GM21786 (cell line): Measurements from ENCODE around the gene MAFB.
"Not testable (repeated sequence)": the region's sequence is repeated elsewhere in the genome, so short reads cannot be mapped to it uniquely, and the experiment has no call there.

Experiments
- ATAC-seq: cut with Tn5 transposase; IDR thresholded peaks from one replicate; pipeline ENCODE4 v1.9.1; 2021; ENCODE audit not compliant: unreplicated experiment

The MAFB gene

DNA sequence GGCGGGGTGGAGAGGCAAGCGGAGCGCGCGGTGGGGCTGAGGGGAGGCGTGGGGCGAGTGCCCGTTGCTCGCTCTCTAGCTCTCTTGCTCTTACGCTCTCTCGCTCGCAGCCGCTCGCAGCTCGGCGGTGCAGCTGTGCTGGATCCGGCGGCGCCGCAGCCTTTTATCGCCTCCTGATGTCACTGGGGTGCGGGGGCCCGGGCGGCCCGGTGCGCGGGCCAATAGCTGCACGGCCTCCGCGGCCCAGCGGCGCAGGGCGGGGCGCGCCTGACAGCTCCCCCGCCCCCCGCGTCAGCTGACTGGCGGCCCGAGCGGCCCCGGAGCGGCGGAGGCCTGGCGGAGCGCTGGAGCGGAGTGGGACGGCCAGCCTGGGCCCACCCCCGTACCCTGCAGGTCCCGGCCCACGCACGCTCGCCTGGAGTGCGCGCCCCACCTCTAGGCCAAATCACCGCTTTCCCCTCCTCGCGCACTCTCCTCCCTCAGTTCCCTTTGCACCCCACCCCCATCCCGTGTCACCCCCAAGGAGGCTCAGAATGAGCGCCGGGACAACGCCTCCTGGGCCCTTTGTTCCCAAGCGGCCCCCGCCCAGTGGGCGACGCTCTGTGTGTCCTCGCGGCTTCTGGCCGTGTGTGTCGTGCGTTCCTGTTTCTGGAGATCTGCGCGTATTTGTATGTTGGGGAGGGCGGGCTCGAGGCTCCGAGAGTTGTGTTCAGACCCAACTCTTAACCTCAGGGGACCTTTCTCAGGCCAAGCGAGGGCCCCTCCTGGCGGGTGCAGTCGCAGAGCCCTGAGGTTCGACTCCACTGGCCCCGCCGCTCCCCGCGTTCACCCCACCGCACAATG is at the start of gene MAFB:
TSS of gene MAFB (minus strand) at position 137 of the 843 bp plus-strand sequence. CDS start 386 bp downstream, outside the sequence.
- peak; percentile 10 for ATAC-seq

DNA sequence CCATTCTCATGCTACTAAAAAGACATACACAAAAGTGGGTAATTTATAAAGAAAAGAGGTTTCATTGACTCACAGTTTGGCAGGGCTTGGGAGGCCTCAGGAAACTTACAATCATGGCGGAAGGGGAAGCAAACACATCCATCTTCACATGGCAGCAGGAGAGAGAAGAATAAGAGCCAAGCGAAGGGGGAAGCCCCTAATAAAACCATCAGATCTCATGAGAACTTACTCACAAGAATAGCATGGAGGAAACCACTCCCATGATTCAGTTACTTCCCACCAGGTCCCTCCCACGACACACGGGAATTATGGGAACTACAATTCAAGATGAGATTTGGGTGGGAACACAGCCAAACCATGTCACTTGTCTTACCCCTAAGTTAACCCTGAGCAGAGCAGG is 47.4 kb upstream of the MAFB start:
- ATAC-seq = not testable (repeated sequence)

DNA sequence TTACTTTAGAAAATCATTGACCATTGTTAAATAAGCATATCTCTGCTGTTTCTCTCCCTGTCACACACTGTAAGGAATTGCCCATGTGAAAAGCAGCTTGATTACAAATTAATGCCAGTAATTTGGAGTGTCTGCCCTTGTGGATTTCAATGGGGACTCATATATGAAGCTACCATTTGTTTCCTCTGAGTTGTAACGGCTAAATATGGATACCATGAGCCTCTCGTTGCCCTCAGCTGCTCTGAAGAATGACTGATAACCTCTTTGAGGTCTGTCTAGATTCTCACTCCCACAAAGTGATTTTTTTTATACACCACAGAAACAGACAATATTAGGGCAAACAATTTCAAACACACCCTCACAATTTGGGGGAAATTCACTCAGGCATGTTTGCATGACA is 40.0 kb upstream of the MAFB start:
- no peak for ATAC-seq

DNA sequence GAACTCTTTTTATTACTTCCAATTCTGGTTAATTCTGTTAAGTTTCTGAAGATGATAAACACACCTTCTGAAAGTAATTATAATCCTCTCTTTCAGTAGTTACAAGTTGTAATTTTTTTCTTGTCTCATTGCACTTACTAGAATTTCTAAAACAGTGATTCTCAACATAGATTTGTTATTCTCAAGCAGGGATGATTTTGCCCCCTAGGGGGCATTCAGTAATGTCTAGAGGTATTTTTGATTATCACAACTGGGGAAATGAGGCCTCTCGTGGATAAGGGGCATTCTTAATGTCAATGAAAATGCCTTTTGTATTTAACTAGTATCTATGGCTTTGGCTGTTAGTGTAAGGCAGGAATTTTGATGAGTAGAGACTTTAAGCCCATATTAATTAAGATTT is 39.4 kb upstream of the MAFB start:
- no peak for ATAC-seq

DNA sequence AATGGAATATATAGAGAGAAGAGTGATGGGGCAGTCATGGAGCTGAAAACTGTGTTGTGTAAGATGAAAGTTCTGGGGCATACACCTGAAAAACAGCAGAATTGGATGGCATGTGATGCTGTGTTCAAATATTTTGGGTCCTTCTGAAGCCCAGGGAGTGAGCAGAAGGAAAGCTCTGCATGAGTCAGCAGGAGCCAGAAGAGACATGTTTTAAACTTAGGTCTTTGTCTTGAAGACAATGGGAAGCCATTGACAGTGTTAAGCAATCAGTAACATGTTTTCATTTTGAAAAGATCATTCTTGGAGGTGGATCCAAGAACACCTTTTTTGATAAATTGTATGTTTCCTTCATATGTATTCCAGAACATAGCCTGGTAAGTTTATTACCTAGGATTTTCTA is 38.9 kb upstream of the MAFB start:
- no peak for ATAC-seq

DNA sequence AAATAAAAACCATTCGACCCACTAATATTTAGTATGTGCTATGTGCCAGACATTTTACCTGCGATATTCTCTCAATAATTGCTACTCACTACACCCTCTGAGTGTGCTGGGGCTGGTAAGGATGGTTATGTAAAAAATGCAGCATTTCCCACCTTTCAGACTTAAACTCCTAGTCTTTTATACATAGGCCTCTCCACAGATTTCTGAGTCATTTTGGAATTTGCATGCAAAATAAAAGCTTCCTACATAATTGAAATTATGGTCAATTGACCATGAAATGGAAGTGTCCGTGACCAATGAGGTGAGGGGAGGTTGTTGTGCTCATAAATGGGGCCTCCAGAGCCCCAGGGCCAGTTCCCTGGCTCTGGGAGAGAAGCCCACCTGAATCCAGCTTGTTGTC is 37.7 kb upstream of the MAFB start:
- no peak for ATAC-seq

DNA sequence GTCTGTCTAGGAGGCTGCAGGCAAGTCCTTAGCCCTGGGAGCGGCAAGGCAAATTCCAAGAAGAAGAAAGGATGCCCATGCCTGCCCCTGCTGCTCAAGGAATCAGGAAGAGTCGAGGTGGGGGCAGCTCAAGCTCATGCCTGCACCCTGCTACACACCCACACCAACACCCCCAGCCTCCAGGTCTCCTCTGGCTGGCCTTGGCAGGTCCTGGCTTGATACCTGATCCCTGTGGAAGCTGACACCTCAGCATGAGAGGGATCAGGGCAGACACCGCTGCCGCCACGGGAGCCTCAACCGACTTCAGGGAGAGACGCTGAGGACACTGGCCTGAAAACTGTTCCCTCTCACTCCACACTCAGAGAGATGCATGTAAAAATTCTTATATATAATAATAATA is 35.5 kb upstream of the MAFB start:
- no peak for ATAC-seq

DNA sequence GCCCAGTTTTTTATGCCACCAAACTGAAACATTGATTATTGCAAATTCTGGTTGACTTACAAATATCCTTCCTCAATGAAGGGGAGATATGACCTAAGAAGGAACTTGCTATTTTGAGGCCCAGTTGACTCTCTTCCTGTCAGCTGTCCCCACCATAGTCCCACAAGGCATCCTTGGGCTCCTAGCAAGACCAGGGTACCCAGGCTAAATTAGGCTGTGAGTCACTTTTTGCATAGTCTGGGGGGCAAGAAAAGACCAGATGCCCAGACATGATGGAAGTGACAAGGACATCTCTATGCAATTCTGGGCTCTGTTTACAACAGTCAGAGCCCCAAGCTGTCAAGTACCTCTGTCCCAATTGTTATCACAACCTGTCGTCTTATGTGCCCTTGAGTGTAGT is 31.8 kb upstream of the MAFB start:
- ATAC-seq = no peak

DNA sequence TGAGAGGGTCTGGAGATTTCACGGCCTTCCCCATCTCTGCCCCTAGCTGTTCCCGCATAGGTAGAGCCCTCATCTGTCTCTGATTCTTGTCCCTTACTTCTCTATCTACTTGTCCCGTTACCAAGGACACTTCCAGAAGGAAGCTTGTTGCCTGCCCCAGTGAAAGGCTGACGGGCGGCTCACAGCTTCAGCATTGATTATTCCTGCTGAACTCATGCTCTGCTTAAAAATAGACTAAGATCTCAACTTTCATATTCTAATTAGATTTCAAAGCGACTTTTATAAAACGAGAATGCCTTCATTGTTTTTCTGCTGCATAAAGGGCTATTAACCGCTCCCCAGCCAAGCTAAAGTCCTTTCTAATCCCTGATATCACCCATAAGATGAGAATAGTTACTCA is 31.1 kb upstream of the MAFB start:
- ATAC-seq = no peak

DNA sequence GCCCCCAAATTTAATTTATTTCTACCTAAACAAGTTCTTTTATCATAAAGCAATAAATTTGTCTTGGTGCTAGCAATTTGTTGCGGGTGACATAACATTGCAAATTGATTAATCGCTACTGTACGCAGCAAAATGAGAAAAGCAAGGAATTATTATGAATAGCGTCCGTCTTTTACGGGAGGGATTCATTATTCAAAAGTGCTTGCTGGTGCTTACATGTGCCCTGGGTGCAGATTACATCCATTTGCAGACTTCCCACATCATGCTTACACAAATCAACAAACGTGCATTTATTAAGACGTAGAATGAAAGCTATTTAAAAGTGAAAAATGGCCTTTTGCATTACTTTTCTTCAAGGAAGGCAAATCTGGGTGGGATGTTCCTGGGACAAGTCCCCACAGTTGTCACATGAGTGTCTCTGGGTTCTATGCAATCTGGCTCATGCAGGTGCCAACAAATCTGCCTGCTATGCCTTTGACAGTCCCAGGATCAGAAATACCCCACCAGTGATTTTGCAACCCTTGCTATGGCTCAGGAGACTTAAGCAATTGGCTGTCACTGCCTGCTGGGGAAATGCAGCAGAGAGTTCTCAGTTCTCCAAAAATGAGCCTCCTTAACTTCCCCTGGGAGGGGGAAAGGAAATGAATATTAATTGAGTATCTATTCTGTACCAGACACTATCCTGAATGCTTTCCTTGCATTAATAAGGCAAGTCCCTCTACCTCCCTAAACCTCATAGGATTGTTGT is 30.1 kb upstream of the MAFB start:
- ATAC-seq = no peak

DNA sequence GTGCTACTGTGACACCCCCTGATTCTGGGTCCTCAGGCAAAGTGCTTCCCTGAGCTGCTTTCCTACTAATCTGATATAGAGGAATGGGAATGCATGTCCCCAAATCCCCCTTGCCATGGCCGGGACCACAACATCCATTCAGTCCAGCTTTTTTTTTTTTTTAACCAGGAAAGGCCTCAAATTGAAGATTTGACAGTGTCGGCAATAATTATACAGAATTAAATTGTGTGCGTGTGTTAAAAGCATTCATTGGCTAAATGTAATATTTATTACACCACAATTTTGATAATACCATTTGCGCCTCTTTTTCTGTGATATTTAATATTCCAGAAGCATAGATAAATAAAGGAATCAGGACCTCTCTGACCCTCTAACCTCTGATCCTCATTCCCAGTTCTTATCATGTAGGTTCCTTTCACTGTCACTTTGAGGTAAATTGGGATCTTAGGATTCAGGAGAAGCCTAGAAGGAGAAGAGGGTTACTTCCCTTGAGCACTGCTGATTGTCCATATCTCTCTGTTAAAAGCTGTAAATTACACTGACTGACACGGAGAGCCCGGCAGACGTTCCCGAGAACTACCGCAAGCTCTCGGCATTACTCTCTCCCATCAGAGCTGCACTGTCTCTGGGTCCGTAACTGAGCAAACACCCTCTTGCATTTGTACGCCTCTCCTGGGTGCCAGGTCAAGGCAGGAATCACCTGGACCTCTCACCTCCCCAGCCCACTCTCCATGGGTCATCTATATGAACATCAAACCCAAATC is 29.4 kb upstream of the MAFB start:
- no peak for ATAC-seq

DNA sequence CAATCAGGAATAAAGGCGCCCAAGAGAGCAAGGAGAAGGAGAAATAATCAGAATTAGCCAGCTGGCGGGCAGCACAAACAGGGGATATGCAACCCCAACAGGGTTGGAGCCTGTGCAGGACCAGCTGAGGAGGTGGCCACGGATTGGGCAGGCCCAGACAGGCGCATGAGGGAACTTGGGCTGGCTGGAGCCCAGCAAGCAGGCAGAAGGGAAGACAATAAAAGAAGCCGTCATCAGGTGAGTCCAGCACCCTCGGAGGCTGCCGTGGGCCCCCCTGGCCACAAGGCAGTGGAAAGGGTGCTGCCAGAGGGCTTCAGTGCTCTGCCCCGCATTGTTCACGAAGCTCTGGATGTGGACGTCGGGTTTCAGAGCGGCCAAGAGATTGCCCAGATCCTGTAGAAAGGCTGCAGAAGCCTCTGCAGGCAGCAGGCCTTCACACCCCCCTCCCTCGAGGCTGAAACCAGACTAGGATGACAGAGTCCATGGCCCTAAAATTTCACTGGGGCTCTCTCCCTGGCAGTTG is 28.4 kb upstream of the MAFB start:
- no peak for ATAC-seq

DNA sequence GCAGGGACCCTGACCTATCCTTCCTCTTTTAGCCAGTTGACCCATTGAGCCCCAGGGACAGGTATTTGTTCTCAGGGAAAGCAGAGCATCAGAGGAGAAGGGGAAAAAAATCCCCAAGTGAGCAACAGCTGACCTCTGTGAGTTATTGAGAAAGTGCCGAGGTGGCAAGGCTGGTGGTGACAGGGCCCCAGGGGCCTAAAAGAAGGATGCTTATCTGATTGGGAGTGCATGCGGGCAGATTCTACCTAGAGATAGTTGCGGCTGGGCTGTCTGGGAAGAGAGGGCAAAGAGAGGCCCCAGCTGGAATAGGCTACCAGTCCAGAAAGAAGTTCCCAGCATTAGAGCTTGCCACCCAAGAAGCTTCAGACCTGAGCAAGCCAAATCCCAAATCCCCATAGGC is 26.5 kb upstream of the MAFB start:
- no peak for ATAC-seq

DNA sequence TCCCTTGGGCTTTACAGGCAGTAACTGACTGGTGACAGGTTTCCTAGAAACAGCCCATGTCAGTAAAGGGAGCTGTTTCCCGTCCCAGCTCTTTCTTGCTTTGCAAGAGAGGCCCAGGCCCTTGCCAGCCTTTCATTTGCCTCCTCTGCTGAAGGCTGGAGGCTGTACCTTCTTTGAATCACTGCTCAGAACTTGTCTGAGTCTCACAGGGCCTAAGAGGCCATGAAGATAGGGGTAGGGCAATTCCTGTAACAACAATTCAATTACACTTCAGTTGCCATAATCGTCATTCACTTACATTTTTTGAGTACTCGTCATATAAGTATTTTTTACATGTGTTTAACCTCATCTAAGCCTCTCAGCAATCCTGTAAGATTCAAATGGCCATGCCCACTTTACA is 25.9 kb upstream of the MAFB start:
- ATAC-seq = no peak

DNA sequence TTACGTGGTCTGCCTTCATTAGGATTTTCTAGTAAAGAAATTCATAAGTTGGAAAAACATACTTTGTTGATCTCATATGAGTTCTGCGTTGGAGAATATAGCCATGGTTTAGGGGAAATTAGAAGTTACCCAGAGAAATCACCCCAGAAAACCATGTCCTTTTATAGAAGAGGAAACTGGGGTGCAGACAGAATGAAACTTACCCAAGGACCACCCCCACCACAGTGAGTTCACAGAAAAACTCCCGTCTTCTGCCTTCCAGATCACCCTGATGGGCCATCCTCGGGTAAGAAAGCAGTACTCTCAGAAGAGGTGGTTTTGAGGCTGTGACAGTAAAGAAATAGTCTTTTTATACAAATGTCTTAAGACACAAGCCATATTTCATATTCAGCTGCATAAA is 25.1 kb upstream of the MAFB start:
- ATAC-seq = no peak

DNA sequence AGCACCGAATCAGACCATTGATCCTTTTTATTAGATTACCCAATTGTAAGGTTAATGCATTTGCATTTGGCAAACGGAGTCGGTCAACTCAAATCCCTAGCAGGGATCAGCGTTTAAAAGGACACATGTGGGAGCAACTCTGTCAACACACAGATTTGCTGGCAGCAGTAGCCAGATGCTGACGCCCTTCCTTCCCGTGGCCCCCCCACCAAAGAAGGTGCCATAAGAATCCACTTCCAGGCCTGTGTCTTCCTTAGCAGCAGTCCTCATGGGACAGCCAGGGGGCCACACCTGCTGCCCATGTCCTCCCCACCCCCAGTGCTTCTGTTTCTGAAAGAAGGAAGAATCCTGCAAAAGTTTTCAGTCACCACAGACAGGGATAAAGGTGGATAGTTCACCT is 24.5 kb upstream of the MAFB start:
- ATAC-seq = no peak

DNA sequence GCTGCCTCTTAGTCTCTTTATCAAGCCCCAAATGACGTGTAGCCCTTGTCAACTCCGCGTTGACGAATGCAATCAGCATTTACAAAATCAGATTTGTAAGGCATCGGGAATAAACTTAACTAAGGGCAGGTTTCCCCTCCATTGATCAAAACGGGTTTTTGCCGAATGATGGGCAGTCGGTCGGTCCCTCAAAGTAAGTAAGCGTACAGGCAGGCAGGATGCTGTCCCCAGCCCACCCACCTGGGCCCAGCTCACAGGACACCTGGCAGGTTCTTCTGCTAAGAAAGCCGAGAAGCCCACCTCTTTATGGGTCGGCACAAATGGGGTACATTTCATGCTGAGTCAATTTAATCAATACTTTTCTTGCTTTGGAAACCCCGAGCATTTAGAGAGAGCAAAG is 22.0 kb upstream of the MAFB start:
- no peak for ATAC-seq

DNA sequence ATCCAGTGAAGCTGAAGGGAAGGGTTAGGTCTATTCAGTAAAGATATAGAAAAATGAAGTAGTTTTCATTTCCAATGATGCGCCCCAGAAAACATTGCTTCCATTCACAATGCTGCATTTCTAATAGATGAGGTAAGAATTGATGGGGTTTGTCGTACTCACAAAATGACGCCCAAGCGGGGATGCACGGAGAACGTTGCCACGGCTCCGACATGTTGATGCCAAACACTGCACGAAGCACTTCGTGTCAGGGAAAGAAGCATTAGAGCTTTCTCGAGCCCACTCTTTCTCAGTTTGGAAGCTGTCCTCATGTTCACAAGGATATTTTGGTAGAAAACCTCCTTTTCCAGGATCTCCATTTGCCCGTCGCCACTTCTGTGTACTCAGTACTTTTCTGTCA is 21.6 kb upstream of the MAFB start:
- no peak for ATAC-seq

DNA sequence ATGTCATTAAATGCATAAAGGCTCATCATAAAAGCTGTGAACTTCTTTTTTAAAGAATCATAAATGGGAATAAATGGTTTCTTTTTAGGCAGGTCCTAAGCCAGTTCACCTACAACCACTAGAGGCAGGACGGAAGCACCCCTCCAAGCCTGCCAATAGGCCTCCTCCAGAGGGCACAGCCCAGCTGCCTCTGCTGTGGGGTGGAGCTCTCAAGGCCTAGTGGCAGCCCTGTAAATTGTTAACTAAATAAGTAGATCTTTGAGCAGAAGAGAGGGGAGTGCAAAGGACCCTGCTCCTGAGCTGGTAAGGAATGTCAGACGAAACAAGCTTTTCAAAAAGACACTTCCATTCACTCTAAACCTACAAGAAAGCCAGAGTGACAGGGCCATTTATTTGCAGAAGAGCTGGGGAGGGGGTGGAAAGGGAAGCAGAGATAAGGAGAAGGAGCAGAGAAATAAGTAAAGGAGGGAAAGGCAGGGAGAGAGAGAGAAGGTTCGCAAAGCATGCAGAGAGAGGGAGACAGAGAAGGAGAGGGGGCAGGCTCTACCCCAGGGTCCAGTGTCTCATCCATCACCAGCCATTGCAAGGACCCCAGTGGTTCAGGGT is 18.0 kb upstream of the MAFB start:
- no peak for ATAC-seq

DNA sequence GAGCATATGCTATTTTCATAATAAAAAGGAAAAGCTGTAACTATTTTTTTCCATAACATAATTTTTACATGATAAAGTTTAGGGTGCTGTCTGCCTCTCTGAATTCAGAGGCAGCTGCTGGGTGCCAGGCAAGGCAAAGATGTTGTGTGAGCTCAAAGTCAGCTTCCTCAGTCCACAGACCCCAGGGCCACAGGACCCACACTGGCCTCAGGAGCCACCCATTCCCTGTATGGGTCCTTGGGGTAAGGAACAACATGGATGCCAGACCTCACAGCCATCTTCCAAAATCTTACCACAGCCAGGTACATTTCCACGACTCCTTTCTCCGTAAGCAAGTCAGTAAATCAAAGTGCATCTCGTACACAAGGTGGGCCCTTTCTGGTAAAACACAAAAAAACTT is 16.4 kb upstream of the MAFB start:
- ATAC-seq = no peak

DNA sequence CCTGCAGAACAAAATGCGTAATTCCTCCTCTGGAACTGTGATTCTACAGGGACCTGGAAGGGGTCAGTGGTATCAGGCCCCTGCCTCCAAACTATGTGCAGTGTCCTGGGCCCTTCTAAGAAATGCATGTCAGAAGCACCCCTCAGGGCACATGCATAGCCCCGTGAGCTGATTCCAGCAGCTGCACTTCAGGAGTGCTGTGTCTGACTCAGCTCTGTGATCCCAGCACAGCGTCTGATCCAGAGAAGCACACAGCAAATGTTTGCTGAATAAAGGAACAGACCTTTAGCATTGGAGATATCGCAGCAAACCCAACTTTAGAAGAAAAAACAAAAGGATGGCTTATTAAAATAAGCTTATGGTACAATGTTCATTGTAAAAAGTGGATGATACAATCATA is 15.8 kb upstream of the MAFB start:
- ATAC-seq = no peak
